ENCODE results near the gene BFSP1. TPM values are rescaled to one million over a fixed set of nuclear protein-coding genes. Genes with fewer than 3 reads are reported as not detected.

The BFSP1 gene
- total and polyA plus RNA-seq, 2 donors (not counting 1 experiment from before 2014, with no cell fraction given) = 1.5 to 2.3 TPM

- no peaks in the 10 kb centered on the region for H3K9me3 ChIP-seq (ENCODE audit: control insufficient read depth, insufficient read depth, low read depth, low read length)
- no peak for TF ChIP-seq EZH2 (IDR thresholded peaks at IDR 0.05; ENCODE audit: low read length, missing control alignments)
- TF ChIP-seq CTCF (conservative IDR thresholded peaks at IDR 0.05 in 1 of 2, IDR thresholded peaks at IDR 0.05 in 1 of 2; ENCODE audit: low read depth in 1 of 2, low read length in 2 of 2) = no peak
- H3K79me2 ChIP-seq (ENCODE audit: control insufficient read depth, insufficient read depth, low read length) = no peaks in the 10 kb centered on the region
- no peaks in the 10 kb centered on the region for H4K20me1 ChIP-seq (ENCODE audit: control insufficient read depth, extremely low read depth, insufficient read depth, low read length)
- no peak overlapping the region for H3K27ac ChIP-seq (ENCODE audit: insufficient read depth, low read length)
- no peak overlapping the region for H3K9ac ChIP-seq (ENCODE audit: insufficient read depth, low read length)
- H3K4me2 ChIP-seq (ENCODE audit: extremely low read depth, insufficient read depth, low read length) = no peak overlapping the region
- DNase-seq (ENCODE audit: low read depth in 2 of 2) = no peak
- H3K4me3 ChIP-seq (replicated peaks in 1 of 4; ENCODE audit: control extremely low read depth in 1 of 4, insufficient read depth in 1 of 4, low read depth in 3 of 4, low read length in 4 of 4) = no peak overlapping the region
- no peaks in the 10 kb centered on the region for H3K36me3 ChIP-seq (ENCODE audit: control insufficient read depth, insufficient read depth, low read length)
- no peaks in the 10 kb centered on the region for H3K27me3 ChIP-seq (ENCODE audit: control insufficient read depth, insufficient read depth, low read length)
- no peak overlapping the region for H2AFZ ChIP-seq (ENCODE audit: low read length)
- H3K4me1 ChIP-seq (ENCODE audit: control insufficient read depth, extremely low read depth, insufficient read depth, low read length) = no peaks in the 10 kb centered on the region
These were observed 64.0 kb downstream of the BFSP1 start for GRCh38 chr20:17467120-17467655.

GRCh38 chr20:17466641-17467040 lies 64.5 kb downstream of the BFSP1 start:
- H3K9me3 ChIP-seq (ENCODE audit: control insufficient read depth, insufficient read depth, low read depth, low read length) = no peaks in the 10 kb centered on the region
- H3K9ac ChIP-seq (ENCODE audit: insufficient read depth, low read length) = no peak overlapping the region
- H3K4me1 ChIP-seq (ENCODE audit: control insufficient read depth, extremely low read depth, insufficient read depth, low read length) = no peaks in the 10 kb centered on the region
- no peak overlapping the region for H3K4me2 ChIP-seq (ENCODE audit: extremely low read depth, insufficient read depth, low read length)
- no peaks in the 10 kb centered on the region for H3K79me2 ChIP-seq (ENCODE audit: control insufficient read depth, insufficient read depth, low read length)
- H2AFZ ChIP-seq (ENCODE audit: low read length) = no peak overlapping the region
- H3K27me3 ChIP-seq (ENCODE audit: control insufficient read depth, insufficient read depth, low read length) = no peaks in the 10 kb centered on the region
- H4K20me1 ChIP-seq (ENCODE audit: control insufficient read depth, extremely low read depth, insufficient read depth, low read length) = no peaks in the 10 kb centered on the region
- H3K27ac ChIP-seq (ENCODE audit: insufficient read depth, low read length) = no peak overlapping the region
- DNase-seq (ENCODE audit: low read depth in 2 of 2) = no peak
- no peak overlapping the region for H3K4me3 ChIP-seq (replicated peaks in 1 of 4; ENCODE audit: control extremely low read depth in 1 of 4, insufficient read depth in 1 of 4, low read depth in 3 of 4, low read length in 4 of 4)
- no peaks in the 10 kb centered on the region for H3K36me3 ChIP-seq (ENCODE audit: control insufficient read depth, insufficient read depth, low read length)
- TF ChIP-seq CTCF (conservative IDR thresholded peaks at IDR 0.05 in 1 of 2, IDR thresholded peaks at IDR 0.05 in 1 of 2; ENCODE audit: low read depth in 1 of 2, low read length in 2 of 2) (no peak), EZH2 (IDR thresholded peaks at IDR 0.05; ENCODE audit: low read length, missing control alignments) (no peak)

- no peaks in the 10 kb centered on the region for H3K36me3 ChIP-seq (ENCODE audit: control insufficient read depth, insufficient read depth, low read length)
- no peak overlapping the region for H2AFZ ChIP-seq (ENCODE audit: low read length)
- no peak for DNase-seq (ENCODE audit: low read depth in 2 of 2)
- H3K4me3 ChIP-seq (replicated peaks in 1 of 4; ENCODE audit: control extremely low read depth in 1 of 4, insufficient read depth in 1 of 4, low read depth in 3 of 4, low read length in 4 of 4) = no peak overlapping the region
- no peaks in the 10 kb centered on the region for H3K9me3 ChIP-seq (ENCODE audit: control insufficient read depth, insufficient read depth, low read depth, low read length)
- no peak overlapping the region for H3K27ac ChIP-seq (ENCODE audit: insufficient read depth, low read length)
- H4K20me1 ChIP-seq (ENCODE audit: control insufficient read depth, extremely low read depth, insufficient read depth, low read length) = no peaks in the 10 kb centered on the region
- H3K4me2 ChIP-seq (ENCODE audit: extremely low read depth, insufficient read depth, low read length) = no peak overlapping the region
- H3K79me2 ChIP-seq (ENCODE audit: control insufficient read depth, insufficient read depth, low read length) = no peaks in the 10 kb centered on the region
- H3K4me1 ChIP-seq (ENCODE audit: control insufficient read depth, extremely low read depth, insufficient read depth, low read length) = no peaks in the 10 kb centered on the region
- no peaks in the 10 kb centered on the region for H3K27me3 ChIP-seq (ENCODE audit: control insufficient read depth, insufficient read depth, low read length)
- H3K9ac ChIP-seq (ENCODE audit: insufficient read depth, low read length) = no peak overlapping the region
- TF ChIP-seq CTCF (conservative IDR thresholded peaks at IDR 0.05 in 1 of 2, IDR thresholded peaks at IDR 0.05 in 1 of 2; ENCODE audit: low read depth in 1 of 2, low read length in 2 of 2) (no peak), EZH2 (IDR thresholded peaks at IDR 0.05; ENCODE audit: low read length, missing control alignments) (no peak)
These were observed 65.9 kb downstream of the BFSP1 start for GRCh38 chr20:17465236-17465635.

Data from fibroblast of lung (primary cell).